IMR-90 (cell line): ENCODE results near the gene MTMR1. TPM values are rescaled to one million over a fixed set of nuclear protein-coding genes. Genes with fewer than 3 reads are reported as not detected.

Source experiments
- ATAC-seq: fragments of 200-7000 bp; cut with Tn5 transposase; 2 replicates; pipeline ENCODE4 v1.9.1; 2020; ENCODE audit warnings: low read depth, mild to moderate bottlenecking, moderate library complexity
- BruUV-seq: library from RNA; stranded (reverse); fragments of 400-500 nt; replicated peaks from 2 replicates; lab custom pipeline; 2021; lab: Mats Ljungman, UMichigan
- CTCF ChIA-PET: fragments of 300-600 bp; formaldehyde crosslinking; extraction: SDS; loops from one replicate; lab custom pipeline; 2021; ENCODE audit warnings: antibody characterized with exemption; lab: Yijun Ruan, JAX
- POLR2A ChIA-PET: fragments of 300-600 bp; sonication (Branson Sonifier 250); formaldehyde crosslinking; loops from one replicate; lab custom pipeline; 2022; ENCODE audit warnings: antibody characterized with exemption; ENCODE audit not compliant: unreplicated experiment; lab: Charles Lee
- DNase-seq: peaks from one replicate; pipeline ENCODE4 v3.0.0; 2013
- H2AFZ ChIP-seq: replicated peaks from 2 replicates; pipeline ENCODE3; 2013; ENCODE audit warnings: low read length, mild to moderate bottlenecking; ENCODE audit not compliant: poor library complexity
- H2AK5ac ChIP-seq: 2 replicates; pipeline ENCODE4 v1.6.1; 2013; ENCODE audit warnings: low read depth, low read length, inconsistent platforms
- H2AK9ac ChIP-seq: replicated peaks from 2 replicates; pipeline ENCODE3; 2013; ENCODE audit warnings: mild to moderate bottlenecking, low read depth, low read length, moderate library complexity; ENCODE audit not compliant: poor library complexity
- H2BK120ac ChIP-seq: 2 replicates; pipeline ENCODE4 v1.6.1; 2013; ENCODE audit warnings: low read depth, low read length, inconsistent platforms
- H2BK15ac ChIP-seq: 3 replicates; pipeline ENCODE4 v1.6.1; 2013; ENCODE audit warnings: low read depth, low read length, inconsistent platforms
- H2BK20ac ChIP-seq: 2 replicates; pipeline ENCODE4 v1.6.1; 2013; ENCODE audit warnings: low read depth, mild to moderate bottlenecking, inconsistent platforms, low read length, moderate library complexity
- H2BK5ac ChIP-seq: 2 replicates; pipeline ENCODE4 v1.6.1; 2013; ENCODE audit warnings: mild to moderate bottlenecking, low read depth, low read length, inconsistent platforms; ENCODE audit not compliant: poor library complexity, severe bottlenecking
- H3K14ac ChIP-seq: replicated peaks from 2 replicates; pipeline ENCODE4 v1.6.1; 2013; ENCODE audit warnings: low read depth, low read length, inconsistent platforms
- H3K18ac ChIP-seq: 2 replicates; pipeline ENCODE4 v1.6.1; 2013; ENCODE audit warnings: low read depth, low read length, control low read depth
- H3K23ac ChIP-seq: 2 replicates; pipeline ENCODE4 v1.6.1; 2013; ENCODE audit warnings: low read depth, low read length, inconsistent platforms
- H3K27ac ChIP-seq: 2 replicates; pipeline ENCODE4 v1.5.1; 2013; ENCODE audit warnings: mild to moderate bottlenecking, control low read depth, low read length; ENCODE audit not compliant: insufficient read depth
- H3K27me3 ChIP-seq: 2 replicates; pipeline ENCODE4 v1.6.1; 2013; ENCODE audit warnings: low read length; ENCODE audit not compliant: control insufficient read depth, insufficient read depth
- H3K36me3 ChIP-seq: 2 replicates; pipeline ENCODE4 v1.6.1; 2013; ENCODE audit warnings: low read length, mixed read lengths; ENCODE audit not compliant: control insufficient read depth, insufficient read depth
- H3K4ac ChIP-seq: 2 replicates; pipeline ENCODE4 v1.6.1; 2013; ENCODE audit warnings: low read depth, low read length, inconsistent platforms
- H3K4me1 ChIP-seq: 2 replicates; pipeline ENCODE4 v1.6.1; 2013; ENCODE audit warnings: low read length, mixed read lengths; ENCODE audit not compliant: control insufficient read depth, insufficient read depth
- H3K4me2 ChIP-seq: 2 replicates; pipeline ENCODE4 v1.6.1; 2013; ENCODE audit warnings: low read depth, mild to moderate bottlenecking, control low read depth, low read length, moderate library complexity
- H3K4me3 ChIP-seq: 2 replicates; pipeline ENCODE4 v1.5.1; 2013; ENCODE audit warnings: low read depth, mild to moderate bottlenecking, control low read depth, low read length, moderate library complexity; ENCODE audit not compliant: insufficient read depth
- H3K56ac ChIP-seq: 2 replicates; pipeline ENCODE4 v1.6.1; 2013; ENCODE audit warnings: low read length, inconsistent platforms; ENCODE audit not compliant: insufficient read depth; ENCODE audit errors: extremely low read depth
- H3K79me1 ChIP-seq, 2 experiments: 2 replicates each; pipeline ENCODE4 v1.6.1; 2013; ENCODE audit warnings: low read length in 2 of 2, inconsistent platforms in 1 of 2, low read depth in 1 of 2
- H3K9ac ChIP-seq: 2 replicates; pipeline ENCODE4 v1.6.1; 2013; ENCODE audit warnings: low read depth, low read length, control low read depth
- H3K9me1 ChIP-seq: 2 replicates; pipeline ENCODE4 v1.6.1; 2013; ENCODE audit warnings: low read length, inconsistent platforms; ENCODE audit not compliant: insufficient read depth
- H3K9me3 ChIP-seq: 2 replicates; pipeline ENCODE4 v1.6.1; 2013; ENCODE audit warnings: low read length; ENCODE audit not compliant: control insufficient read depth, insufficient read depth
- H4K20me1 ChIP-seq: 2 replicates; pipeline ENCODE4 v1.6.1; 2013; ENCODE audit warnings: low read length, inconsistent platforms; ENCODE audit not compliant: insufficient read depth
- H4K5ac ChIP-seq: 2 replicates; pipeline ENCODE4 v1.6.1; 2013; ENCODE audit warnings: mild to moderate bottlenecking, low read depth, low read length, control low read depth
- H4K8ac ChIP-seq, 2 experiments: 2 replicates each; pipeline ENCODE4 v1.6.1; 2013; ENCODE audit warnings: low read depth in 2 of 2, low read length in 2 of 2, control low read depth in 1 of 2, inconsistent platforms in 1 of 2
- H4K91ac ChIP-seq: 2 replicates; pipeline ENCODE4 v1.6.1; 2013; ENCODE audit warnings: low read depth, low read length, inconsistent platforms; ENCODE audit not compliant: insufficient read depth
- BHLHE40 ChIP-seq: fragments of 150-350 bp; IDR thresholded peaks from 2 replicates; pipeline ENCODE4 v1.6.1; 2016; ENCODE audit warnings: mild to moderate bottlenecking, low read depth, low read length
- MAFK ChIP-seq: IDR thresholded peaks from 2 replicates; pipeline ENCODE4 v1.6.1; 2012; ENCODE audit warnings: low read depth, low read length, improper control_type of control experiment
- RCOR1 ChIP-seq: IDR thresholded peaks from 2 replicates; pipeline ENCODE4 v1.6.1; 2012; ENCODE audit warnings: mild to moderate bottlenecking, low read length, improper control_type of control experiment; ENCODE audit not compliant: insufficient replicate concordance
- WGBS, 2 experiments: methylation state at CpG; one replicate each; pipeline versions ENCODE4 v1.1.5 to v1.1.7; 2013; ENCODE audit warnings: missing lambda C conversion rate in 2 of 2; ENCODE audit not compliant: insufficient read length in 1 of 2; ENCODE audit errors: extremely low coverage in 2 of 2; 5-methylcytosine and 5-hydroxymethylcytosine counted together
- dilution Hi-C: fragments of 300-500 bp; cut with HindIII; formaldehyde crosslinking; loops from one replicate; pipeline ENCODE4 v1.14.3; 2018; ENCODE audit warnings: low sequenced_read_pairs; ENCODE audit not compliant: unreplicated experiment
- in situ Hi-C: fragments of 300-500 bp; cut with MboI; formaldehyde crosslinking; loops from 3 replicates; pipeline ENCODE4 v1.14.3; 2019; ENCODE audit warnings: low sequenced_read_pairs, inconsistent platforms, mixed read lengths
- intact Hi-C: fragments of 100-400 bp; cut with micrococcal nuclease; formaldehyde crosslinking; loops from 2 replicates; pipeline ENCODE4 v1.10.0; 2022
- polyA plus RNA-seq, 3 experiments: library from polyadenylated mRNA; depleted of rRNA; stranded (reverse); fragments of >200 nt; gene quantifications; 2 replicates each; pipeline ENCODE4 v1.2.3, GENCODE V29; 2012; ENCODE audit warnings: low replicate concordance in 1 of 3
- total RNA-seq: library from RNA; depleted of rRNA; stranded (reverse); fragments of >200 nt; gene quantifications from 2 replicates; pipeline ENCODE4 v1.2.3, GENCODE V29; 2012

Gene MTMR1
- total and polyA plus RNA-seq, 2 of the 4 experiments (the other 2 are of a cell fraction) = 19.0 to 28.8 TPM

DNA sequence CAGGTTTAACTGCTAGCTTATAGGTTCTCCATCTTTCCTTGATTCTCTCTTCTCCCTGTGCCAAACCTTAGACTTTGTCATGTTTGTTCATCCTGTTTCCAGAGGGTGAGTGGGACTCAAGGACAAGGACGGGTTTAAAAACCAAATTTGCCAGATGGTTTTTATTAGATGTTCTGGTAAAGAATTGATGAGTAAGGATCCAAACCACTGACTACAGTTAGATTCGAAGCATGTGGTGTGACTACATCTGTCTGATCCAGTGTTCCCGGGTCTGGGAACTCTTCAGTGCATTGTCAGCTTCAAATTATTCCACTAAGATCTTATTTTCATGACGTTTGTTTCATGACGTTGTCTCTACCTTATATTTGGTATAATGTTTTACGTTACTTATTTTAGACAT lies 37.5 kb downstream of the MTMR1 start:
- H4K5ac ChIP-seq = no peak overlapping the region

More for the DNA sequence above, 37.5 kb downstream of the MTMR1 start:
- Histone ChIP-seq H3K4me1 (no peaks in the 10 kb centered on the region; the same call in 1 of the 2 replicates), H3K9me1 (peaks cover 8% of the 10 kb centered on the region; the same call in 1 of the 2 replicates), H2AK5ac (no peak overlapping the region), H2BK5ac (no peak overlapping the region), H3K27me3 (no peaks in the 10 kb centered on the region), H2BK15ac (no peak overlapping the region), H2BK20ac (no peak overlapping the region), H2BK120ac (no peak overlapping the region), H3K56ac (no peak overlapping the region), H3K4me3 (no peak overlapping the region), H2AK9ac (no peak overlapping the region), H3K4ac (no peak overlapping the region), H3K79me1 (peaks cover 9 to 10% of the 10 kb centered on the region in 2 experiments; a peak in 3 of 4 replicates), H3K18ac (no peak overlapping the region), H3K9ac (no peak overlapping the region), H3K27ac (no peak overlapping the region), H3K9me3 (no peaks in the 10 kb centered on the region), H4K91ac (no peak overlapping the region), H3K4me2 (no peak overlapping the region), H3K14ac (no peak overlapping the region), H2AFZ (no peak overlapping the region), H3K23ac (peak overlapping the region; percentile 40; the same call in 1 of the 2 replicates), H4K8ac (no peak overlapping the region), H3K36me3 (peaks cover 18% of the 10 kb centered on the region), H4K20me1 (peaks cover 3% of the 10 kb centered on the region; the same call in 1 of the 2 replicates)
- 67% methylated on average over 1 of the region's 6 CpGs; no CpG with 5 or more reads in 1 of the 2 experiments for WGBS, 2 experiments
- BruUV-seq = no TSS peak
- TF ChIP-seq RCOR1 = no peak
- no peak for TF ChIP-seq BHLHE40
- TF ChIP-seq MAFK = peak; percentile 20; the same call in 1 of the 2 replicates
- ChIA-PET POLR2A (no interaction called here), CTCF (interaction anchor here (0.9 kb wide), 1 partner anchor 28 kb away, joined by 3 read pairs; no protein-coding TSS in a partner anchor)
- ATAC-seq (no peak), DNase-seq (peak; percentile 55)
- dilution Hi-C loops = no loop called here
- in situ Hi-C loops = loop anchor here (25.0 kb wide), 1 partner anchor 1218 kb away; the partner anchor contains the start of gene IDS
- intact Hi-C loops = no loop called here
